GM19438 (cell line): Measurements from ENCODE around the gene TUBG2.
"Not testable (repeated sequence)": the region's sequence is repeated elsewhere in the genome, so short reads cannot be mapped to it uniquely, and the experiment has no call there.

ENCODE experiments used
- ATAC-seq: cut with Tn5 transposase; IDR thresholded peaks from one replicate; pipeline ENCODE4 v1.9.1; 2021; ENCODE audit warnings: low read depth; ENCODE audit not compliant: unreplicated experiment

Gene TUBG2

GRCh38 chr17:42653179-42654124 is 5.6 kb upstream of the TUBG2 start:
- no peak for ATAC-seq

DNA sequence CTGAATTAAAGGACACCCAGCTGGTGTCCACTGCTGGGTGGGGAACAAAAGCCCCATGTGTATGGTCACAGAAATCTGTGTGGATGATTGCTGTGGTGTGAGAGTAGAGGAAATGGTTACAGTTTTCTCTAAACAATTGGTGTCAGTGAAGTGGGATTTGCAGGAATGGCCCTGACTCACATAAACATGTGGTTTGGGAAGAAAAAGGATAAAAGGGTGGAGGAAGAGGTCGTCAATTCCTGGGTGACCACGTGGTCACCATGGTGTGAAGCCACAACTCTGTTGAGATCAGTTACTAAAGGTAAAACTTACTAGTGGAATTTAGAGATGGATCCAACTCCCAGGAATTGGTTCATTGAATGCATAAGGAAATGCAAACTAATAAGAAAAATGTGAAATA is 3.6 kb upstream of the TUBG2 start:
- no peak for ATAC-seq

GRCh38 chr17:42657824-42658588 is 1.1 kb upstream of the TUBG2 start:
- no peak for ATAC-seq

- not testable (repeated sequence) for ATAC-seq
Observed at GRCh38 chr17:42659932-42660274, 819 bp downstream of the TUBG2 start.

DNA sequence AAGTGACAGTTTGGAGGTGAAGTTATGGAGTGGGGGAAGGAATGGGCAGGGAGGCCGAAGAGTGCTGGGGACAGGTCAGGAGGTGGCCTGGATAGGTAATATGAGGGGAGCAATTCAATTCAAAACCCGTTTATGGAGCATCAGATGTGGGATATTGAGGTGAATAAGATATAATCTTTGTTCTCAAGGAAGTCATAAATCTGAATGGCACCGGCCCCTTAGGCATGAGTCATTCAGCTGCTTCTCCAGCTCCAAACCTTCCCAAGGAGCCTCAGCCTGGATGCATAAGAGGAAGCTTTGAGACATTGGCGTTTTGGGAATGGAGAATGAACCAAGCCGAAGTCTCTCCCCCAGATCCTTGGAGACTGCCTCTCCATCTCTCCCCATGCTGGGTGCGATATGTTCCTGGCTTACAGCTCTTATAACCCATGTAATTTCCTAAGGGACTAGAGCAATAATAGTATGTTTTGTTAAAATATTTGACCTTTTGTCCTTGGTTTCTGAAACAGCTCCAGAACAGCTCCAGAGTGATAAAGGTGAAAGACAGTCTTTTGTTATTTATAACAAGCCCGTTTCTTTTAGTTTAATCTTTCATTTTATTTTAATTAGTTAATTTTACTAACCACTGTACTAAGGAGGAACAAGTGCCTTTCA is 1.7 kb downstream of the TUBG2 start:
- no peak for ATAC-seq

GRCh38 chr17:42665581-42666001 is 6.5 kb downstream of the TUBG2 start:
- no peak for ATAC-seq

DNA sequence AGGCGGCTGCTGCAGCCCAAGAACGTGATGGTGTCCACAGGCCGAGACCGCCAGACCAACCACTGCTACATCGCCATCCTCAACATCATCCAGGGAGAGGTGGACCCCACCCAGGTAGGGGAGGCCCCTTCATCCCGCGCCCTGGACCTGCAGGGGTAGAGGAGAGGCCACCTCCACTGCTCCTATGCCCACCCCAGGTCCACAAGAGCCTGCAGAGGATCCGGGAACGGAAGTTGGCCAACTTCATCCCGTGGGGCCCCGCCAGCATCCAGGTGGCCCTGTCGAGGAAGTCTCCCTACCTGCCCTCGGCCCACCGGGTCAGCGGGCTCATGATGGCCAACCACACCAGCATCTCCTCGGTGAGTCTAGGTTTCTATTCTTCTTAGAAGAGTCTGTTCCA is 7.0 kb downstream of the TUBG2 start:
- ATAC-seq = not testable (repeated sequence)

DNA sequence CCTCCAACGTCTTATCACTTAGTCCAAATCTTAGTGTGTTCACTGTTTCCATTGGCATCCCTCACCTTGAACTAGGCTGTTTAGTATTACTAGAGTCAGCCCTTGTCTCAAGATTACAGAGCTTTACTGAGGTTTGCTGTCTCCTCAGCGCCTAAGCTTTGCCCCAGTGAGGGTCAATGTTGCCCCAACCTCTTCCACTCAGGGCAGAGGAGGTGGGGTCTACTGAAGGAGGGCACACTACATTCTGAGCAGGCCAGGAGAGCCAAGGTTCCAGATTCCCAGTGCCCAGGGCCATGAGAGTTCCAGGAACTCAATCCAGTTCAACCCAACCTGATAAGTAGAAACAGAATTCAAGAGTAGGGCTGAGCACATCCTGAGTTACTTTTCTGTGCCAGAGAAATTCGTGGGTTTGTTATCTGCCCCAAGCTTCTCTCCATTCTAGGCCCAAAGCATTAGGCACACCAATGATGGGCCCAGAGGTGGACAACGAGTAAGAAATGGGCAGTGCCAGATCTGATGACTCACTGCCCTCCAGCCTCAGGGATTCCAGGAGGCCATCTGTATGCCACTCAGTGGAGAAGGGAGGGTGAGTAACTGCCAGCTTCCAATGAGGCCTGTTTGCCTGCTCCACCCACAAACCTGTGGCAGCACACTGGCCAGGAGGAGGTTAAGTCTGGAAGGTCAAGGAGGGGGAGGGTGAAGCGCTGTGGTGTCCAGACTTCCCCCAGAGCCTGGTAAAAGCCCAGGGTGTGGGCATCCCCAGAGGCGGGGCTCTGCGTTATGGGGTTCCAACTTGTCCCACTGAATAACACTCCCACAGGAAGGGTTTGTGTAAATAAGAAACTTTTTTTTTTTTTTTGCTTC is 8.2 kb downstream of the TUBG2 start:
- no peak for ATAC-seq

DNA sequence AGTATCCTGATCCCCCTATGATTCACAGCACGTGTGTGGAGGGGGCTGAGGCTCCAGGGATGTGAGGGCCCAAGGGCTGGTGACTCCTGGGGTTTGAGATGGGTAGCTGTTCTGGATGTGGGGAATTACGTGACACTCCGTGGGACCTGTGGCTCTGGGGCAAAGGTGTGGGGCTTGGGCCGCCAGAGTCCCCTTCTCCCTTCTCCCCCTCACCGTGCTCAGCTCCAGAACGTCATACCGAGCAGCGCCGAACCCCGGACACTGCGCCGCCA is 10.6 kb downstream of the TUBG2 start:
- ATAC-seq = no peak

DNA sequence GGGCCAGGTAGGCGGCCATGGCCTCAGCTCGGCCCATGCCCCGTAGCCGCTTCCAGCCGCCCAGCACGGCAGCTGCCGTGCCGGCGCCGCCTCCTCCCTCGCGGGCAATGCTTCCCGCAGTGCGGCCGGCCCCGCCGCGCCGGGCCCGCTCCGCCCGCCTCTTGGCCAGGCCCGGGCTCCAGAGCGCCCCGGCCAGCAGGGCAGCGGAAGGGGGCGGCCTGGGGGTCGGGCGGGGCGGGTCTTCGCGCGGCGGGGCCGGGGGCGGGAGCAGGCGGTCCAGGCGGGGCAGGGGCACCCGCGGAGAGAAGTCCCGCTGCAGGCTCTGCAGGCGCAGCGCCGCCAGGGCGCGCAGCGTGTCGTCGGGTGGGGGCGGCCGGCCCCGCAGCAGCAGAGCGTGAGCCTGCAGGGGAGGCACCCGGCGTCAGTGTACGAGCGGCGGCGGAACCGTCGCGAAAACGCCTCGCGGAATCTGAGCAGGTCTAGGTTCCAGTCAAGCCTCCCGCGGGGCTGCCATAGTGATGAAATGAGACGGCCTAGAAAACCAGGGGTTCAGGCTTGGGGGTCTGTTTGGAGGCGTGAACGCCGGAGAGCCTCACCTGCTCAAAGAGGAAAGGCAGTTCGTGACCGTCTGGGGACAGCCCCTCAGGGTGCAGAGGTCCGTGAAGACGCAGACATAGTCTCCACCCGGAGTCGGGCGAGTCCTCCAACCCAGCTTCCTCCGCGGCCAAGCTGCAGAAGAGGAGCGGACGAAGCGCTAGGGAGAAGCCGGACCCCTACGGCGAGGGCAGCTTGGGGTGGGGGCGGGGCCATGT is 11.1 kb downstream of the TUBG2 start:
- no peak for ATAC-seq

DNA sequence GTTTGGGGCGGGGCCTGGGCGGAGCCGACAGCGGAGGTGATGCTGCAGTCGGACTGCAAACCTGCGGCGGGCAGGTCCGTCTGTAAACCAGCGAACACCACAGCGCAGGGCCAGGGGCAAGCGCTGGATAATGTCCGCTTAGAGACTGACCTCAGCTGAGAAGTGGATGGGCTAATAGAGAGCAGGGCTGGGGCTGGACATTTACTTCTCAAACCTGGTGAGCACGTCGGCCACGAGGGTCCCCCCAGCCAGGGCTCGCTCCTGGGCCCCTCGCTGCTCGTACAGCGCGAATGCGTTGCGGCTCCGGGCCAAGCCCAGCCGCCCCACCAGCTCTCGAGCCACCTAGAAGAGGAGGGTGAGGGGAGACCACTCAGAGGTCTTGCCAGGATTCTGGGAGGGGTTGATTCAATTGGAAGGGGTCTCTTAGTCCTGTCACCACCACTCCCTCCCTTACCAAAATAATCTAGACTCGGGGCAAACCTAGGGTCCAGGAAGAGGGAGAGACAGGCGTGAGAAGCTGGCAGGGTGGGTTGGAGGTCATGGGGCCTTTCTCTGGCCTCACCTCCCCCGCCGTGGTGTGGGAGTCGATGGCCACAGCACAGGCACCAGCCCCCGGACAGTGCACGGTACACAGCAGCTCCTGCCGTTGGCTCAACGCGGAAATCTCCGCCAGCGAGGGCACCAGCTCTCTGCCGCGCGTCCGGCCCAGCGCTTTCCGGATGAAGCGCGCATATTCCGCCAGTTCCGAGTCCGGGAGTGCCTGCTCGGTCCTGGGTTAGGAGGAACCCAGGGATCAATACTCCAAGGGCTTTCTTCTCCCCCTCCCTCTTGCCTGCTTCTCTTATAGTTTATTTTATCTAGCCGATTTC is 11.9 kb downstream of the TUBG2 start:
- ATAC-seq = no peak

- ATAC-seq = no peak
Observed at GRCh38 chr17:42672038-42672437, 13.0 kb downstream of the TUBG2 start.

DNA sequence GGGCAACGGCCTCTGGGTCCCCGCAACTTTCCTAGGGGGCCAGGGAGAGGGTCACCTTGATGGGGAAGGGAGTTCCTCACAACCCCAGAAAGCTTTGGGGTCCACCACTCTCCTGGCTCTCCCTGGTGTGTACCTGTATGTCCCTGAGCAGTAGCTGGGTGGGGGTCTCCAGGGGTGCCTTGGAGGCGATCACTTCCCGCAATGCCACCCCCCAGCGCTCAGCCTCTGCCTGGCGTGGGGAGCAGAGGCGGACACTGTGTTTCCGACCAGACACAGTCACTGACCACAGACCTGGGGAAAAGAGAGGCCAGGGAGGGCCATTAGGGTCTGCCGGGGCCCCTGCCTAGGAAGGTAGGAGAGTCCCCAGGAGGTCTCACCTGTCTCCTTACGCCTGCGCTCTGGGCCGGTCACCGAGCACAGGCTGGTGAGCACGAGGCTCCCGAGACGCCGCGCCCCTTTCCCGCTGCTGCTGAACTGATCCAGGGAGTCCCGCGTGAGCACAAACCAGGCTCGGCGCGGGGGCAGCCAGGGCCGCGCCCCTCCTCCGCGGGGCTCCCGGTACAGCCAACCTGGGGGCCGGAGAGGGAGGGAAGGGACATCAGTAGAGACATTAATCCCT is 14.3 kb downstream of the TUBG2 start:
- ATAC-seq = no peak

DNA sequence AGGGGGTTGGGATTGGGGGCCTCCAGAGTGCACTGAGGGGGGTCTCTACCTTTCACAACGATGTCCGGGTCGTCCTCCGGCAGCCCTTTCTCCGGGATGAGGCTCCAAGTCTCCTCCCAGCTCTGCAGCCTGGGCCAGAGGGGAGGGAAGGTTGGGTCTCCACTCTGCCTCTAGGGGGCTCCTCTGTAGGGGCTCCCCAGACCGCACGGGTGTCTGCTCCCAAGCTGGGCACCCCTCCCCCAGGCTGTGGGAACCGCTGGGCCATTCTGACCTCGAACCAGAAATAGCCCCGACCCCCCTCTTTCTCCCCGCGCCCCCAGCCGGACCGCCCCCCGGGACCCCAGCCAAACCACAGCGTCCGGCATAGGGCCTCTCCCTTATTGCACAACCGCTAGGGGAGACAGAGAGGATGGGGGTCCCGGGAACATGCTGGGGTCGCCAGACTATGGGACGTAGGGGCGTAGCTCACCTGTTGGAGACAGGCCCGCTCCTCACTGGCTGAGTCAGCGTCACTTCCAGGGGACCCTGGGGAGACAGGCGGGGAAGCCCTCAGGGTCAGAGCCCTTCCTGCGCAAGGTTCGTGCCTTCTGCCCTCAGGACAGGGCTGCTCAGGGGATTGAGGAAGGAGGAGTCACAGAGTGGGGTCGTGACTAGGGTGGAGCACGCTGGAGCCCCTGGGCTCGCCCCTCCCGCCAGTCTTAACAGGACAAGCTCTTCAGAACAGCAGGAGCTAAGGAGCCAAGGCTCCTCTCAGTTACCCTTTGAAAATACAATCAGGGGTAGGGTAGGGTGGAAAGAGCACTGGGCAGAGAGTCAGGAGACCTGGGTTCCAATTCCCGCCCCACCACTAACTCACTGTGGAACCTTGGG is 15.0 kb downstream of the TUBG2 start:
- no peak for ATAC-seq

DNA sequence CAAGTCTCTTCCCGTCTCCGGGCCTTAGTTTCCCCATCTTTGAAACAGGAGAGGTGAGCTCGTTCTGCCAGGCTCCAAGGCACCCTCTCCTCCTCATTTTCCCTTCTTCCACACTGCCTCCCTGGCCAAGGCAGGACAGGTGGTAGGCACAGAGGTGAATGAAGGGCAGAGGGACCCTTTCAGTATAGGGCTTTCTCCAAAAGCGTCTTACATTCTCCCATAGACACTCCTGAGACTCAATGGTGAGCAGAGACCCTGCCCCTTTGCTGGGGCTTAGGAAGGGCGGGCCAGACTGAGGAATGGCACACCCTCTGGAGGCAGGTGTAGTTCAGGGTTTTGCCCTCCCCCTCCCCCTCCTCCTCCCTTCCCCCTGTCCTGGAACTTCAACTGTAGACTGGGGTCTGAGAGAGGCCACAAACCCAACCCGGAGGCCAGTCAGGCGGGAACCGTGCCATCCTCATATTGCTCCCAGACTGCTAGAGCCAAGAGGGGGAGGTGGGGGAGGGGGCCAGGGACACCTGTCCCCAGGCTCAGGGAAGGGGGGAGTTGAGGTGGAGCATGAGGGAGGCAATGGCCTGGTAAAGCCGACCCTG is 15.8 kb downstream of the TUBG2 start:
- ATAC-seq = no peak

- ATAC-seq = no peak
Observed at GRCh38 chr17:42675348-42675964, 16.4 kb downstream of the TUBG2 start.

GRCh38 chr17:42675965-42676423 is 16.9 kb downstream of the TUBG2 start:
- ATAC-seq = no peak
